22Rv1 (cell line): ENCODE results near the gene EML6.

Experiments
- CTCF ChIP-seq: fragments of 450-650 bp; IDR thresholded peaks from 2 replicates; pipeline ENCODE4 v1.5.1; 2017; ENCODE audit warnings: mild to moderate bottlenecking
- ZFX ChIP-seq: fragments of 450-650 bp; IDR thresholded peaks from 2 replicates; pipeline ENCODE4 v1.6.1; 2017; ENCODE audit warnings: antibody characterized with exemption, borderline replicate concordance

DNA sequence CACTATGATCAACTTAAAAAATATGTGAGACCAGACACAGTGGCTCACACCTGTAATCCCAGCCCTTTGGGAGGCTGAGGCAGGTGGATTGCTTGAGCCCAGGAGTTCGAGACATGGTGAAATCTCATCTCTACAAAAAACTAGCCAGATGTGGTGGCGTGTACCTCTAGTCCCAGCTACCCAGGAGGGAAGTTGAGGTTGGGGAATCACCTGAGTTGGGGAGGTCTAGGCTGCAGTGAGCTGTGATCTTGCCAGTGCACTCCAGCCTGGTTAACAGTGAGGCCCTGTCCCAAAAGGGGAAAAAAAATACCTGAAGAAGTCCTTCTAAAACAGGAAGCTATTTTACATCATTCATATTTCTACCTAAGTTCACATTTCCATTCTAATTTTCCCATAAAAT lies 144.0 kb downstream of the EML6 start:
- TF ChIP-seq CTCF = no peak
- TF ChIP-seq ZFX = no peak
